ENCODE results near the gene BTD.
"Not testable (repeated sequence)": the region's sequence is repeated elsewhere in the genome, so short reads cannot be mapped to it uniquely, and the experiment has no call there.

Gene BTD

DNA sequence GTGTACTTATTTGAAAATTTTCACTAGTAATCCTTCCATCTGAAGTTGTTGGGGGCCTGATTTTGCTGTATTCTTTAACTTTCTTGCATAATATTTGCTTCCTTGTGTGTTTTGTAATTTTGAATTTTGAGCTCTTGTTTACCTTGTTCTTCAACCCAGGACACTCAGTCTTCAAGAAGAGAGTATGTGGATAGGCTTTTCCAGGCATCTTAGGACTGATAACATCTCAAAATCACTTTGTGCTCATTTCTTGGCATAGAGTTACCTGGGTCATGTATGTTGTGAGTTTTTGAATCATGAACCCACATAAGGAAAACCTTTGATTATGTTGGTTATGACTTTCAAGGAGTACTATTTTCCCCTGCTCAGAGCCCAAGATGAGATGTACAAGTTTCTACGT, 13.4 kb downstream of the BTD start:
- DNase-seq (ENCODE audit: low read depth): no peak
- H3K4me3 ChIP-seq (replicated peaks; ENCODE audit: low read depth, low read length): no peak overlapping the region
- TF ChIP-seq, protein P1, sequence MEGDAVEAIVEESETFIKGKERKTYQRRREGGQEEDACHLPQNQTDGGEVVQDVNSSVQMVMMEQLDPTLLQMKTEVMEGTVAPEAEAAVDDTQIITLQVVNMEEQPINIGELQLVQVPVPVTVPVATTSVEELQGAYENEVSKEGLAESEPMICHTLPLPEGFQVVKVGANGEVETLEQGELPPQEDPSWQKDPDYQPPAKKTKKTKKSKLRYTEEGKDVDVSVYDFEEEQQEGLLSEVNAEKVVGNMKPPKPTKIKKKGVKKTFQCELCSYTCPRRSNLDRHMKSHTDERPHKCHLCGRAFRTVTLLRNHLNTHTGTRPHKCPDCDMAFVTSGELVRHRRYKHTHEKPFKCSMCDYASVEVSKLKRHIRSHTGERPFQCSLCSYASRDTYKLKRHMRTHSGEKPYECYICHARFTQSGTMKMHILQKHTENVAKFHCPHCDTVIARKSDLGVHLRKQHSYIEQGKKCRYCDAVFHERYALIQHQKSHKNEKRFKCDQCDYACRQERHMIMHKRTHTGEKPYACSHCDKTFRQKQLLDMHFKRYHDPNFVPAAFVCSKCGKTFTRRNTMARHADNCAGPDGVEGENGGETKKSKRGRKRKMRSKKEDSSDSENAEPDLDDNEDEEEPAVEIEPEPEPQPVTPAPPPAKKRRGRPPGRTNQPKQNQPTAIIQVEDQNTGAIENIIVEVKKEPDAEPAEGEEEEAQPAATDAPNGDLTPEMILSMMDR (IDR thresholded peaks at IDR 0.05; ENCODE audit: low read length, missing control alignments): no peak

DNA sequence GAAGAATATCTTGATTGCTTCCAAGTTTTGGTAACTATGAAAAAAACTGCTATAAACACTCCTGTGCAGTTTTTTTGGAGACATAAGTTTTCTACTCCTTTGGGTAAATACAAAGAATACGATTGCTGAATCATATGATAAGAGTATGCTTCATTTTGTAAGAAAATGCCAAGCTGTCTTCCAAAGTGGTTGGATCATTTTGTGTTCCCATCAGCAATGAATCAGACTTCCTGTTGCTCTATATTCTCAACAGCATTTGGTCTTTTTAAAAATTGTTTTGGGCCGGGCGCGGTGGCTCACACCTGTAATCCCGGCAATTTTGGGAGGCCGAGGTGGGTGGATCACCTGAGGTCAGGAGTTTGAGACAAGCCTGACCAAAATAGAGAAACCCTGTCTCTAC, 14.5 kb downstream of the BTD start:
- TF ChIP-seq, protein P1 (IDR thresholded peaks at IDR 0.05; ENCODE audit: low read length, missing control alignments): no peak
- peak; percentile 82 for DNase-seq (ENCODE audit: low read depth)

DNA sequence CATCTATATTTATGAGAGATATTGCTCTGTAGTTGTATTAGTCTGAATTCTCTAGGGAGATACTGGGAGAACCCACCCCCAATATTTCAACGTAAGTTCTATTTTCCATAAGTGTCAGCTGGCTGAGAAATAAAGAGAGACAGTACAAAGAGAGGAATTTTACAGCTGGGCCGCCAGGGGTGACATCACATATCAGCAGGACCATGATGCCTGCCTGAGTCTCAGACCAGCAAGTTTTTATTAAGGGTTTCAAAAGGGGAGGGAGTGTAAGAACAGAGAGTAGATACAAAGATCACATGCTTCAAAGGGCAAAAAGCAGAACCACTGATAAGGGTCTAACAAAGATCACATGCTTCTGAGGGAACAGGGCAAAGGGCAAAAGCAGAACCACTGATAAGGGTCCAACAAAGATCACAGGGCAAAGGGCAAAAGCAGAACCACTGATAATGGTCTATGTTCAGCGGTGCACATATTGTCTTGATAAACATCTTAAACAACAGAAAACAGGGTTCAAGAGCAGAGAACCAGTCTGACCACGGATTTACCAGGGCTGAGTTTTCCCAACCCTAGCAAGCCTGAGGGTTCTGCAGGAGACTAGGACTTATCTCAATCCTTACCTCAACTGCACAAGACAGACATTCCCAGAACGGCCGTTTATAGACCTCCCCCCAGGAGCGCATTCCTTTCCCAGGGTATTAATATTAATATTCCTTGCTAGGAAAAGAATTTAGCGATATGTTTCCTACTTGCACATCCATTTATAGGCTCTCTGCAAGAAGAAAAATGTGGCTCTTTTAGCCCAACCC, 18.3 kb downstream of the BTD start:
- not testable (repeated sequence) for H3K4me3 ChIP-seq (replicated peaks; ENCODE audit: low read depth, low read length); DNase-seq (ENCODE audit: low read depth)

More for the DNA sequence above, 14.5 kb downstream of the BTD start:
- H3K4me3 ChIP-seq (replicated peaks; ENCODE audit: low read depth, low read length): no peak overlapping the region

DNA sequence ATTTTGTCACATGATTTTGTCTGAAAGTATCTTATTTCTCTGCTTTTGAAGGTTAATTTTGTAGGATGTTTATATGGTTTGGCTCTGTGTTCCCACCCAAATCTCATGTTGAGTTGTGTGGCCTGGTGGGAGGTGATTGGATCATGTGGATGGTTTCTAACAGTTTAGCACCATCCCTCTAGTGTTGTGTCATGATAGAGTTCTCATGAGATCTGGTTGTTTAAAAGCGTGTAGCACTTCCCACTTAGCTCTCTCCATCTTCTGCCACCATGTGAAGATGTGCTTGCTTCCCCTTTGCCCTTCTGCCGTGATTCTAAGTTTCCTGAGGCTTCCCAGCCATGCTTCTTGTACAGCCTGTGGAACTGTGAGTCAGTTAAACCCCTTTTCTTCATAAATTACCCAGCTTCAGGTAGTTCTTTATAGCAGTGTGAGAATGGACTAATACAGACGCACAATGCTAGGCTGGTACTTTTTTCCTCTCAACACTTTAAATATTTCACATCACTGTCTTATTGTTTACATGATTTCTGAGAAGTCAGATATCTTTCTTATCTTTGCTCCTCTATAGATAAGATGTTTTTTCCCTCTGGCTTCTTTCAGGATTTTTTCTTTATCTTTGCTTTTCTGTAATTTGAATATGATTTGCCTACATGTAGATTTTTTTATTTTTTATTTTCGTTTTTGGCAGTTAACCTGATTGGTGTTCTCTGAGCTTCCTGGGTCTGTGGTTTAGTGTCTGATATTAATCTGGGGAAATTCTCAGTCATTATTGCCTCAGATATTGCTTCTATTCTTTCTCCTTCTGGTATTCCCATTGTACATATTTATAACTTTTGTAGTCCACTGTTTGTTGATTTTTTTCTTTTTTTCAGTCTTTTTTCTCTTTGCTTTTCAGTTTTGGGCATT, 22.2 kb downstream of the BTD start:
- TF ChIP-seq, protein P1 (IDR thresholded peaks at IDR 0.05; ENCODE audit: low read length, missing control alignments): no peak
- no peak for DNase-seq (ENCODE audit: low read depth)
- H3K4me3 ChIP-seq (replicated peaks; ENCODE audit: low read depth, low read length): no peak overlapping the region

DNA sequence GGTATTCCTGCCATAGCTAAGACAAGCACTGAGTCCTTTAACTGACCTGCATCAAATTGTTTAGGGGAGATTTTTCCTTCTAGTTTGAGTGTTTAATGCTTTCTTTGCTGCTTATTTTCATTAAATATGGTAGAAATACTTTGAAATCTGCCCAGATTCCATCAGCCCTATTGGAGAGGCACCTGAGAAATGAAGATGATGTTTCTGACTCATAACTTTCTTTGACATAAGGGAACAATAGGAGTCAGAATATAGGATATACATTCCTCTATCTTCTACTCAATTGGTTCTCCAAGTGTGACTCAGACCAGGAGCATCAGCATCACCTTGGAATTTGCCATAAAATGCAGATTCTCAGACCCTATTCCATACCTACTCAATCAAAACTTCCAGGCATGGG, 27.4 kb downstream of the BTD start:
- H3K4me3 ChIP-seq (replicated peaks; ENCODE audit: low read depth, low read length): no peak overlapping the region
- DNase-seq (ENCODE audit: low read depth): no peak
- TF ChIP-seq, protein P1 (IDR thresholded peaks at IDR 0.05; ENCODE audit: low read length, missing control alignments): no peak

DNA sequence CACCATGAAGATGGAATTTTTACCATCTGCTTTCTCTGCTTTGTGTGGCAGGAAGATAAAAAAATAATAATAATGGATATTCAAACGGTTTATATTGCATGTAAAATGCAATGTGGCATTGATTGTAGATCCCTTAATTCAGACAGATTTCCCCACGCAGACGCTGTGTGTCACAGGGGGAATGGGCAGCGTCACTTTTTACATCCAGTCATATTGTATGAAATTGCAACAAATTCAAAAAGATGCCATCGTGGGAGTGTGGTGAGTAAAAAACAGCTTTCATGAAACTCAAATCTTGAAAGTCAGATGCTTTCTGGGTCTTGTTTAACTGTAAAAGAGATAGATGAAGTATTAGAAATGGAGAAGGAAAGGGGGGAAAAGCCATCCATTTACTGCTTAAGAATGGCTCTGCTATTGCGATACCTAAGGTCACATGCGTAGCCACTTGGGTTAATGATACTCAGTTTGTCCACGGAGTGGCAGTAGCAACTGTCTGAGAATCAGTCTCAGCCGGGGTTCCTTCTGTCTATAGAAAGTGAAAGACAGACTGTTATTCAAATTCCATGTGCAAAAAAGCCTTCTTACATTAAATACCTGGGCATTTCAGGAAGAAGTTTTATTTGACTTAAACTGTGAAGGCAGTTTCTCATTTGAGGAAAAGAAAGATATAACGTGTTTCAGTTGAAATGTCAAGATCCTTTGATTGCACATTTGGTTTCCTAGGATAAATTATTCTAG, 28.5 kb downstream of the BTD start:
- peak overlapping the region; percentile 51 for H3K4me3 ChIP-seq (replicated peaks; ENCODE audit: low read depth, low read length)
- peak; percentile 93 for DNase-seq (ENCODE audit: low read depth)
- TF ChIP-seq, protein P1 (IDR thresholded peaks at IDR 0.05; ENCODE audit: low read length, missing control alignments): peak; percentile 78

All from fibroblast of pulmonary artery (primary cell).